GM19035 (cell line): ENCODE data around the gene HSPA4L.

Experiments
- ATAC-seq: cut with Tn5 transposase; IDR thresholded peaks from one replicate; pipeline ENCODE4 v1.9.1; 2021; ENCODE audit not compliant: unreplicated experiment

Gene HSPA4L

DNA sequence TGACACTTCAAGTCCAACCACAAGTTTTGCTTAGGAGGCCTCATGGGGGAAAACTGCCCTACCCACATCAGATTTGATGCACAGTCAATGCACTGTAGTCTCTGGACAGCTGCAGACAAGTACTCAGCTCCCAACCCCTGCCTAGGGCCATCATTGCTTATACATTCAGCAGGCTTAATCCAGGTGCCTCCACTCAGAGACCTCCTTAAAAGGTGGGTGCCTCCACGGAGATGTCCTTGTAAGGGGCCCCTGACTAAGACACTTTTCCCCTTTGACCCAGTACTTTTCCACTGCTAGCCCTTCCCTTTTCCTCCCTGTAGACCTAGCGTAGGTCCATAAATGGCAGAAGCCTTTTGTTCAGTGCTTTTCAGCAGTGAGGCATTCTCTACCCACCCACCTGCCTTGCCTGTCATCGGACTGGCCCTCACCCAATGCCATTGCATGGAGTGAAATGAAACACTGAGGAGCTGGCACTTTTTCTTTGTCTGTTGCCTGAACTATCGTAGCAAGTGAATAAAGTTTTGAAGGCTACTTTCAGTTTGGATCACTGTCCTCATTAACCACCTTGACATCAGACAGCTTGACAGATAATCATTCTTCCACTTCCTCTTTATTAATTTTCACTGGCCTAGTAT, 74.8 kb downstream of the HSPA4L start:
- peak; percentile 80 for ATAC-seq

DNA sequence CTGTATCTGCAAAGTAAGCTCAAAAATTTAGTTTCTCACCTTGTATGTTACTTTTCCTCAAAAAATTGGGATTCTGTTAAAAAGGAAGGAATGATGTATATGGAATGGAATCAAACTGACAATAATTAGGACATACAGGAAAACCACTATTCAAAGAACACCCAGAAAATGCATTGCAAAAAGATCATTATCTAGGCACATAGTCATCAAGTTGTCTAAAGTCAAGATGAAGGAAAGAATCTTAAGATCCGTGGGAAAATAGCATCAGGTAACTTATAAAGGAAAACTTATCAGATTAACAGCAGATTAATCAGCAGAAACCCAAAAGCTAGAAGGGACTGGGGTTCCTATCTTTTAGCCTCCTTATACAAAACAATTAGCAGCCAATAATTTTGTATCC, 75.5 kb downstream of the HSPA4L start:
- ATAC-seq: no peak

DNA sequence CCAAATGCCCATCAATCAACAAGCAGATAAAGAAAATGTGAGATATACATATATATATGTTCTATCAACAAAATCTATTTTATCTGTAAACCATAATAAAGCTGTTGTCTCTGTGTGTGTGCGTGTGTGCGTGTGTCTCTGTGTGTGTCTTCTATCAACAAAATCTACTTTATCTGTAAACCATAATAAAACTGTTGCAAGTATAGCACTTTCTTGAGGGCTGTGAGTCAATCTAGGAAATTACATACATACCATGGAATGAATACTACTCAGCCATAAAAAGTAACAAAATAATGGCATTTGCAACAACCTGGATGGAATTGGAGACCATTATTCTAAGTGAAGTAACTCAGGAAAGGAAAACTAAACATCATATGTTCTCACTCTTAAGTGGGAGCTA, 86.1 kb downstream of the HSPA4L start:
- no peak for ATAC-seq

DNA sequence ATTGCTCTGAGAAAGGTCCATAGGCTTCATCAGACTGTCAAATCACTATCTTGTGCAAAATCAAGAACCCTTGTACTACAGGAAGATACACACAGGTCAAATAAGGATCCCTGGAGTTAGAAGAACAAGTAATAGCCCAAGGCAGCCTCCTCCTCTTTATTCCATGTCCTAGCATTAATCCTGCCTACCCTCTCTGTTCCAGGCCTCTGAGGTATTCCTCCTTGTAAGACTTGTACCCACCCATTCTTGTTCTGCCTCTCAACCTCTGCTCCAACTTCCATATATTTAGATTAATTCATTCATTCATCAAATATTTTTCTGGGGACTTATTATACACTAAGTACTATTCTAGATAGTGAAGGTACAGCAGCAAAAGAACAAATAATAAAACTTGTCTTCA, 88.2 kb downstream of the HSPA4L start:
- no peak for ATAC-seq

DNA sequence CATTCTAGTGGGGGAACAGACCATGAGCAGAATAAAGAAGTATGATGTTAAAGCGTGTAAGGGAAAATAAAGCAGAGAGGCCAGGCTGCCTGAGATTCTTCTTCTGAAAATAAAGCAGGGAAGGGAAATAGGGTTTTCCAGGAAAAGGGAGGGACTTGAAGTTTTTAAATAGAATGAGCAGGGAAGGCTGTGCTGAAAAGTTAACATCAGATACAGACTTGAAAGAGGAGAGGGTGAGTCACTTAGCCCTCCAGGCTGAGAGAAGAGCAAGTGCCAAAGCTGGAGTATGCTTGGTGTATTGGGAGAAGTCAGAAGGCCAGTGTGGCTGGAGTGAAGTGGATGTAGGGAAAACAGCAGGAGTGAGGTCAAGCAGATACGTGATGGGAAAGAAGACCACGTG, 88.6 kb downstream of the HSPA4L start:
- ATAC-seq: no peak

DNA sequence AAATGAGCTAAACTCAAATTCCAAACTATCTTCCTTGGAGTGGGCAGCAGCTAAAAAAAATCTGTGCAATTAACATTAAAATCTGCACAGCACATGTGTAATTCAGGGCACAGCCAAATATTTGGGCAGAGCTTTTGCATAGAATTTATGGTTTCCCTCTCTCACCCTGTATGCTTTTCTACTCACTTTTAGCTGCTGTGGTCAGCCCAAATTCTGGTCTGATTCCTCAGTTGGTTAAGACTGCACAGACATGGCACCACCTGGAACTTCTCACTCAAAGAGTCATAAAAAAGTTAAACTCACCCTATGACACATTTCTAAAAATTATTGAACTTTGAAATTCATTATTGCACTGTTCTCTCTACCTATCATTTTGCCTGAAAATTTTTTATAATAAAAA, 93.7 kb downstream of the HSPA4L start:
- ATAC-seq: no peak

DNA sequence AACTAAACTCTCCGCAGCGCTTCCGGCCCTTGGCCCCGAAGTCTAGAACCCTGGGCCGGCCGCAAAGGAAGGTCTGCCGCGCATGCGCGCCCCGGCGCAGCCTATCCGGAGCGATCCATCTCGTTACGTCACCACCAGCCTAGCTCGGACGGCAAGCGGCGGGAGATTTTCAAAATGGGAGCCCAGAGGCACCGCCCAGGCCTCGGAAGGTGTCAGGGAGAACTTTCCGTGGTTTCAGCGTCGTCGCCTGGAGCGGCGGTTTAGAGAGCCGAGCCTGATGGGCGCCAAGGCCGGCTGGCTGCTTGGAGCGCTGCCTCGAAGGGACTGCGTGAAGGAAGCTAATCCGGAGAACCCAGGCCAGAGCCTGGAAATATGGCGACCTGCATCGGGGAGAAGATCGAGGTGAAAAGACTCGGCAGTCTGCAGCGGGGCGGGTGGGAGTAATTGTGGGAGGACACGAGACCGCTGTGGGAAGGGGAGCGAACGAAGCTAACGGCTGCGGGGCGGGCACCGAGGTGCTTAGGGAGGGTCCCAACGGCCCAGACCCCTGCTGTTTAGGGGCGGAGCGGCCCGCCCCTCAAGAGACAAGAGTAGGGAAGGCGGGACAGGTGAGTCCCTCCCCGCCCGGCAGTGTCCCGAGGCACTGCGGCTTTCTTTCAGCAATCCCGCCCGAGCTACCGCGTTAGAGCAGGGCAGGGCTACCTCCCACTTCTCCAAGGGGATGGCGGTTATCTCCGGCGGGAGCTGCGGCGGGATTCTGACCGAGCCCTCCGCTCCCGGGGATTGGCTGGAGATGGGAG, 98.8 kb downstream of the HSPA4L start, which contains the start of gene PLK4:
TSS of gene PLK4 (plus strand) at position 131 of the 800 bp plus-strand sequence. CDS start at position 373, 242 bp downstream.
- peak; percentile 91 for ATAC-seq

DNA sequence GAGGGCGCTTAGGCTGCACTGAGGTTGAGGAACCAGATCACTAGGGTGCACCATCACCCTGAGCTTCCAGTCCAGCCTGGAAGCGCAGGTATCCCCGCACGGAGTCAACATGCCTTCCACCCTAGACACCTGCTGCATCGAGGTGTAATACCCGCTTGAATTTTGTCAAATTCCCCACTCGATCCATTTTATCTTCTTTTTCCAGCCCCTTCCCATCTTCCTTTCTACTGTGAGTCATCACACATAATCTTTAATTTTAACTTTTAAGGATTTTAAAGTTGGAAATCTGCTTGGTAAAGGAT, 99.4 kb downstream of the HSPA4L start:
- peak; percentile 38 for ATAC-seq

DNA sequence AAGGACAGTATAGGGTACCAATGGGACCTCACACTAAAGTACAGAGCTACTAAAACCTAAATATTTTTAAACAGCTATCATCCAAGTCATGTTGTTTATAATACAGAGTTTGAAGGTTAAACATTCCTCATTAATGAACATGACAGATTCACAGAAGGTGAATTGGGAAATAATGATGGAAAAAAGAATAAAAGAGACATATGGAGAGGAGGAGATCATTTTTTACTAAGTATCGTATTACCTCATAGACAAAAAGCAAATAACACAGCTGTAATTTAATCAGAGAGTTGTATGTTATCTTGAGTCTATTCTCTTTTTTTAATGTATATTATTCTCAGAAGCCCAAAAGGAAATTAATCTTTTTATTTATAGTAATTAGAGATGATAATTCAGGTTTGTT, 106.4 kb downstream of the HSPA4L start:
- ATAC-seq: no peak

DNA sequence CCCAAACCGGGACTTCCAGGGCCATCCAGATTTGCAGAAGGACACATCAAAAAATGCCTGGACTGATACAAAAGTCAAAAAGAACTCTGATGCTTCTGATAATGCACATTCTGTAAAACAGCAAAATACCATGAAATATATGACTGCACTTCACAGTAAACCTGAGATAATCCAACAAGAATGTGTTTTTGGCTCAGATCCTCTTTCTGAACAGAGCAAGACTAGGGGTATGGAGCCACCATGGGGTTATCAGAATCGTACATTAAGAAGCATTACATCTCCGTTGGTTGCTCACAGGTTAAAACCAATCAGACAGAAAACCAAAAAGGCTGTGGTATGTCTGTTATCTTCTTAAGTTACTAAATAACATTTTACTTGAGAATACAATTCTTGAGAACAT, 107.8 kb downstream of the HSPA4L start:
- ATAC-seq: no peak
